ELR (cell line): Measurements from ENCODE around the gene ARNT2.
A peak's percentile ranks its signal among the peaks of the same experiment; 100 is the strongest.
"Not testable (repeated sequence)": the region's sequence is repeated elsewhere in the genome, so short reads cannot be mapped to it uniquely, and the experiment has no call there.

Experiments
- DNase-seq: peaks from one replicate; pipeline ENCODE4 v3.0.0-alpha.2; 2015; ENCODE audit warnings: low read depth

ARNT2 gene

DNA sequence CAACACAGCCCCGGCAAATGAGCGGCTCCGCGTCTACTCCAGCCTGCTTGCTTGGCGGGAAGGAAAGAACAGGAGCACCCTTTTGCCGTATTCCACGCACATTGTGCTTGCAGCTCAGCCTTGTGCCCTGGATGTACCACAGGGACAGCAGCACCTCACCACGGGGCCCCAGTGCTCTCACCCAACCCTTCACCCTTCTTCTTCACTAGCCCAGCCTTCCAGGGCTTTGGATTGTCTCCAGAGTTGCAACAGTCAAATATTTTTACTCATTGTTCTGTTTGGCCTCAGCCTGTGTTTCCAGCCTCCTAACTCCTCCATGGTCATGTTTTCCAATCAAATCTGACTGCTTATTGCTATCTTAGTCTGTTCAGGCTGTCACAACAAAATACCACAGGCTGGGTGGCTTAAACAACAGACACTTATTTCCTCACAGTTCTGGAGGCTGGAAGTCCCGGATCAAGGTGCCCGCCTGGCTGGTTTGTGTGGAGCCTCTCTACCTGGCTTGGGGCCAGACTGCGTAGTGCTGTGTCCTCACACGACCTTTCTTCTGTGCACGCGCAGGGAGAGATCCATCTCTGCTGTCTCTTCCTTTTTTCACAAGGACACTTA is 211.7 kb downstream of the ARNT2 start:
- no peak for DNase-seq

DNA sequence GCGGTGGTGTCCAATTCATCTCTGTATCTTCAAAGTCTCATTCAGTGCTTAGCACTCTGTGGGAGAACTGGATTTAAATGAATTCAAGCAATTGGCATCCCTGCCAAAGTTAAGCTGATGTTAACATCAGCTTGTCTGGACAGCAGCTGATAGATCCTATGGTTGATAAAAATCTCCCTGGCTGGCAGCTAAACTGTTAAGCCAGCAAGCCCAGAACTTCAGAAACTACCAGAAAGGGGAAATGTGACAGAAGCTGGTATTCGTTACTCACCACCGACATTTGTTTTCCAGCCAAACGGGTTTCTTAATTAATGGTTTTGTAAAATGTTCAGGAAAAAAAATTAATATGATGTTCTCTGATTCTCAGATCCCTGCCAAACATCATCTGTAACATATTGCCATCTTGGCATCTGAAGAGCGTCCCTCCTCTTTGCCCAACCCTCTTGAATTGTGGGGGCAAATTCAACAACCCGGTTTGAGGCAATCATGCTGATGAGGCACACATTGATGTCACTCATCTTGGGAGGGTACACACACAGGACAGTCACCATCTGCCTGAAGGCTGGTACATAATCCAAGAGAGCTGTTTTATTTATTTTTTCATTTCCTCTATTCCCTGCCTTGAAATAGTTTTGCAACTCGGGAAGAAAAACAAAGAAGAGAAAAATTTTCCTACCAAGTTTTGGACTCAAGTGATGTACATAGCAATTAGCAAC is 214.7 kb downstream of the ARNT2 start:
- DNase-seq, result no peak

DNA sequence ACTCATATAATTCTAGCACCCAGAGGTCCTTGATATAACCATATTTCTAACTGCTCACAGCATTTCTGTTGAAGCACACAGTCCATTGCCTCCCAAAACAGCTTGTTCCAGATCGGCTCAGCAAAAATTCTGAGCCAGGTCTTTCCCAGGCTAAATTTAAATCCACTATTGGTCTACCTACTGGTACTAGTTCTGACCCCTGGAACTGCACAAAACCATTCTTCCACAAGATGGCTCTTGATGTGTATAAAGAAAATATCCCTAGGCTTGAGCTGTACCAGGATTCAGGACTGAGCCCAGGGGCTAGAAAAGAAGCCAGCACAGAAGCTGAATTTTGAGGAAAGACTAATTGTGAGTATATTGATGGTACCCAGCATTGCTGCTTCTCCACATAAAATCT is 215.5 kb downstream of the ARNT2 start:
- peak; percentile 42 for DNase-seq

DNA sequence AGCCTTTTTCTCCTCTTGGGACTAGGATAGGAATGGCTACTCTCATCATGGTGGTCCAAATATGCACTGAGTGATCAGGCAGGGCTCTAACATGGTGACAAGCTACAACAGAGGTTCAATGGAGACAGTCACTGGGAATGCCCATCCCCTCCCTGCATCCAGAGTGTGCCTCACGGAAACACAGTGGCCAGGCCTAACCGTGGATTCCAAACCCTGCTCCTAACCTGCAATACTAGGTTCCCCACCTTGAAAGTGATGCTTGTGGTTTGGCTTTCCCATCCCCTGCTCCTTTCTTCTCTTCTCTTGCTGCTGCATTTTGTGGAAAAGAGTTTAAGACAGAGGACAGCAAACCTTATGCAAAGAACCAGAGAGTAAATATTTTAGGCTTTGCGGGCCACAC is 216.0 kb downstream of the ARNT2 start:
- no peak for DNase-seq

DNA sequence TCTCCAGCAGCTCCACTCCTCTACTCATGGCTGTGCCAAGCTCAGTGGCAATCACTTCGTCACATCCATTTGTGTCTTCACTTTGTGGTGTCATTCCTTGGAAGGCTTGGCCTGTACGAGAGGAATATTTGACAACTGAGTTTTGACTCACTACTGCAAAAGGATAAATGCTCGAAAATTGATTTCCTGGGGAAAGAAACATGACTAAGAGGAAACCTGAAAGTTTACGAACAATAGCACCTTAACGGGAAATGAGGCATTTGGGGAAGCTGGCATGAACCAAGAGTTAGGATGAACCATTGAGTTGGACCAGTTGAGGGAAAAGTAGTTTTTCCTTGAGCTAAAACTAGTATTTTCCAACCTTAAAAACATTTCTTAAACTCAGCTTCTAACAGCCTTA is 216.7 kb downstream of the ARNT2 start:
- no peak for DNase-seq

DNA sequence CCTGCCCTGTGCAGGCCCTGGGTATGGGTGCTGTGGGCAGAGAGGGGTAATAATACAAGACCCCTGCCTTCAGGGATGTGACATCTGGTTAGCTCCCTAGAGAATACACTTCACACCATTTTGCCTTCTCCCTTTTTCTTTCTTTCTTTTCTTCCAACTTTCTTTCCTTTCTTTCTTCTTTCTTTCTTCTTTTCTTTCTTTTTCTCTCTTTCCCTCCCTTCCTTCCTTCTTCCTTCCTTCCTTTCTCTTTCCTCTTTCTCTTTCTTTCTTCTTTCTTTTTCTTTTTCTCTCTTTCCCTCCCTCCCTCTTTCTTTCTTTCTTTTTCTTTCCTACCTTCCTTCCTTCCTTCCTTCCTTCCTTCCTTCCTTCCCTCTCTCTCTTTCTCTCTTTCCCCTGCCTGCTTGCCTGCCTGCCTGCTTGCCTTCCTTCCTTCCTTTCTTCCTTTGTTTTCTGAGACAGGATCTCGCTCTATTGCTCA is 222.5 kb downstream of the ARNT2 start:
- no peak for DNase-seq

DNA sequence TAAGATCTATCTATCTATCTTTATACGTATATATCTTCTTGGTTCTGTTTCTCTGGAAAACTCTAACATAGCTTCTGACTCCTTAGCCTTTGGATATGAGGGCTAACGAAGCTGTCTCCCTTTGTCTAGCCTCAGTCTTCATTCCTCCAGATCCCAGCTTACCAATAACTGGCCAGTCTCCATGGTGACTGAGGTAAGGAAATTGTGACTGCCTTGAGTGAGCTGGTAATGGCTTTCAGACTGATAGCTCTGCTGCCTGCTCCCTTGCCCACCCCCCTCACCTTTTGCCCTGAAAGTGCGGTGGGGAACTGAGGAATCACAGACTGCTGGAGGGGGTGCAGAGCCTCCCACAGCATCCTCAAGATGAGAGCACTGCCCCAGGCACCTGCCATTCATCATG is 225.2 kb downstream of the ARNT2 start:
- DNase-seq, result no peak

DNA sequence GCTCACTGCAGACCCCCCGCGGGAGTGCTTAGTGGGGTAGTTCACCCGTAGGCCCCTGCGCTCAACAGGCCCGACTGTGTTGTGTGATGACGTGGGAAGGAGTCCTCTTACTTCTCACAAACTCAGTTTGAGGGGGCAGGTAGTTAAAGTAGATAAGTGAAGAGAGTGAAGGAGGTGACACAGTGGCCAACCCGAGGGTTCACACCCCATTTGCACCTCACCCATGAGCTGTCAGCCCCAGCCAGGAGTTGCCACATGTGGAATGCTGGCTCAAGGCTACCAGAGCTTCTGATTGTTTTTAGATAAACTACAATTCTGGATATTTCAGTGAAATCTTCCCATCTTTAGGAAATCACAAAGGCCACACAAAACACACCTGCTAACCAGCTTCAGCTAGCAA is 226.8 kb downstream of the ARNT2 start:
- no peak for DNase-seq

DNA sequence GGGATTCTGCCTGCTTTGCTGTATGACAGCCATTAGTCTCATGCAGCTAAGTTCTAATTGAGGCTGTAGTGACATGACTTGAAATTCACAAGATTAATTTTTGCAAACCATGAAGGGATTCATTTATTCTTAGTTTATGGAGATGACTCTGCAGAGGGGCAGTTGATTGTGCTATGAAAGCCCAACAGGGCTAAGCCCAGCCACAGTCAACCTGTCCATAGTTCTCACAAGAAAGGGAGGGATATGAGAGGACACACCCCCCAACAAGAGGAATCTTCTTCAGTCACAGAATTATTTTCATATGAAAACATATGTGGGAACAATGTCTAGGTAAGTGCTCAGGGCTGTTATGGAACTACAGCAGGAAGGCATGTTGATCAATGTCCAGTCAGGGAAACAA is 229.0 kb downstream of the ARNT2 start:
- no peak for DNase-seq

DNA sequence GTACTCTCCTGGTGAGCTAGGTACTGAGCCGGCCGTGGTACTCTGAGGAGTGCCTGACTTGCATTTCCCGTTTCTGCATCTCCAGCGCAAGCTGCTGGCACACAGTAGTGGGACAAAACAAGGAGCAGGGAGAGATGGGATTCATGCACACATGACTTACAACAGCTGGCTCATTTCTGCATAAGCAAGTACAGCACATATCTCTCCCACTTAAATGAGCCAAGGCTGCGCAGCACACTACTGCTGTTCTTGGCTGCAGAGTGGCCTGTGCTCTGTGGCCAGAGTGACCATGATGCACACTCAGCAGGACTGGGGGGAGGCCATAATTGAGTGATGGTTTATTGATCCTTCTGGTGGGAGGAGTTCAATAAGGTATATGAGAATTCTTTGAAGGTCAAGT is 231.8 kb downstream of the ARNT2 start:
- DNase-seq, result no peak

DNA sequence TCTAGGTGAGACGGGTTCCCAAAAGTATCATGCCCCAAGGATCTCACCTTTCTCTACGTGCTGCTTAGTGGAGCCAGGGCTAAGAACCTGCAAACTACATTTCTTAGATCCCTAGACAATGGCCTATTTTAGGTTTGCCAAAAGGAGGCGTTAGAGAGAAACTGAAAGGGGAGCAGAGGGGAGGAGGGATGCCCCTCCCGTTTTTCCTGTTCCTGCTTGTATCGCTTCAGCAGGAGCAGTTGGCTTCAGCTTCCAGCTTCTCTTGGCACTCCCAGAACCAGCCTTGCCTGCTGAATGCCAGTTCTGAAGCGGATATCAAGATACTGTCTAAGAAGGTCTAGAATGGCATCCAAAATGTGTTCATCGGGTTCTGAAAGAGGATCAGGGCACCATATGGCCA is 232.5 kb downstream of the ARNT2 start:
- DNase-seq, result no peak

DNA sequence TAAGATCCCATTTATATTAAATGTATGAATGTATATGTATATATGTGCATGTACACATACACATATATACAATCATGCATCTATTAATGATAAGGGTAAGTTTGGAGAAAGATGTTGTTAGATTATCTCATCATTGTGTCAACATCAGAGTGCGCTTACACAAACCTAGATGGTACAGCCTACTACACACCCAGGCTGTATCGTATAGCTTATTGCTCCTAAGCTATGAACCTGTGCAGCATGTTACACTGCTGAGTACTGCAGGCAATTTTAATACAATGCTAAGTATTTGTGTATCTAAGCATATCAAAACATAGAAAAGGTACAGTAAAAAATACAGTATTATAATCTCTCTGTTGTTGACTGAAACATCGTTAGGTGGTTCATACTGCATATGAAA is 233.6 kb downstream of the ARNT2 start:
- DNase-seq, result no peak

DNA sequence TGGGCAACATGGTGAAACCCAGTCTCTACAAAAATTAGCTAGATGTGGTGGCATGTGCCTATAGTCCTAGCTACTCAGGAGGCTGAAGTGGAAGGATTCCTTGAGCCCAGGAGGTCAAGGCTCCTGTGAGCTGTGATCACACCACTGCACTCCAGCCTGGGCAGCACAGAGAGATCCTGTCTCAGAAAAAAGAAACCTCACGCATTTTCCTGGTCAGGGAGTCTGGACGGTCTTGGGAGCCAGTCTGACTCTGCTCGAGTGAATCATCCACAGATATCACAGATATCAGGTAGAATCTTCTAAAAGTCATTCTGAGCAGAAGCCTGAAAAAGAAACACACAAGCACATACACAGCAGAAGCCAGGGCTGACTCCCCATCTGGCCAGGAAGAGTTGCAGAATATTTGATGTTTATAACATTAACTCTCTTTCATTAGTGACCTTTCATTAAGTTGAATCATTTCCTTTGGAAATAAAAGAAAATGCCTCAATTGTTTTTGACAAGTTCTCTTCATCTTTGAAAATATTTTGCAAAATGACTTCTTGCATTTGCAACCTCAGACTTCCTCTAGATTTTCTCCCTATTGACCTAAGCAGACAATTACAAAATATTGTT is 234.5 kb downstream of the ARNT2 start:
- DNase-seq, result no peak

DNA sequence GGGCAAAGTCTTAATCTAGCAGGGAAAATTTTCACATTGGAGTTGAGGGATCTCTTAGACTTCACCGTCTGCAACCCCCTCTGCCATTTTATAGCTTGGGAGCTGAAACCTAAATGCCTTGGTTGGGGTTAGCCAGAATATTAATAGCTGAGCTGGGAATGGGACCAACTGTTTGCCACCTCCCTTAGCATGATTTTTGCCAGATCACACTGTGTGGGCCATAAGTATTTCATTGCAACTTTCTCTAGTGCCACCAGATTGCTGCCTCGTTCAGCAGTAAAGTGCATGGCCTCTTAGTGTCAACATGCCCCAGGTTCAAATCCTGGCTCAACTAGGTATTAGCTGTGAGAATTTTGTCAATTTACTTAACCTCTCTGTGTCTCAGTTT is 235.0 kb downstream of the ARNT2 start:
- no peak for DNase-seq

DNA sequence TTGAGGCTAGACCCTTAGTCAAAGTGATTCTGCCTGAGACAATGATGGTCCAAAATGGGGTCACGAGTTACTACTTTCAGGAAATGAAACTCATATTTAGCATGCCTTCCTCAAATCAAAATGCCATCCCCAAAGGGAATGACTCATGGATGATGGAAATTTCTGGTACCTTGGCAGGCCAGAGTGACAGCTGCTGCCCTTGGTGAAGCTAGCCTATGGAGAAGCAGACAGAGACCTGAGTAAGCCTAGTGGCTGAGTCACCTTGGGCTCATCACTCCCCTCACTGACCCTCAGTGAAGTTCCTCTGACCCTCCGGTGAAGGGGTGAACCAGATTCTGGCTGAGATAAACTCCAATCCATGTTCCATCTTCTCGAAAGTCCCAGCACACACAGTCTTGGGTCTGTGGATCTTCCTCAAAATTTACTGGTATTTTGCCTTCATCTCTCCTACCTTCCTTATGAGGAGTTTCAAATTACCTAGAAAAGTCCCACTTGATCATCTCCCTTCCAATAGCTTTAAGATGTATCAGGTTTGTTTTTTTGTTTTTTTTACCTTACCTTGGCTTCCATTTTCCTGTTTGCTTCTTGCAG is 236.4 kb downstream of the ARNT2 start:
- no peak for DNase-seq

DNA sequence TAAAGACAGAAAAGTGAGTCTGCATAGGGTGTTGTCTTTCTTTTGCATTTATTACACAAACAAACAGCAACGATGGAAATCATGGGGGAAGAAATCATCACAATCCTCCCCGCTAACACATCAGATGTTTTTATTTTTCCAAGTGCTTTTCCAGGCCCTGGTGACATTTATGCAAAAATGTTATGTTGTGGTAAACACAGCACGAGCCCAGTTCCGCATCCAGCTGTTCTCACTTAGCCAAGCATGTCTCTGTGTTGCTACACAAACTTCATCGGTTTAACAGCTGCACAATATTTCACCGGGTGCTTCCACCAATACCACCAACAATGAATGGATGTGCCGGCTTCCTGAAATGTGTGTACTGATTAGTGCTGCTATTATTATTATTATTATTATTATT is 237.2 kb downstream of the ARNT2 start:
- DNase-seq, result no peak

DNA sequence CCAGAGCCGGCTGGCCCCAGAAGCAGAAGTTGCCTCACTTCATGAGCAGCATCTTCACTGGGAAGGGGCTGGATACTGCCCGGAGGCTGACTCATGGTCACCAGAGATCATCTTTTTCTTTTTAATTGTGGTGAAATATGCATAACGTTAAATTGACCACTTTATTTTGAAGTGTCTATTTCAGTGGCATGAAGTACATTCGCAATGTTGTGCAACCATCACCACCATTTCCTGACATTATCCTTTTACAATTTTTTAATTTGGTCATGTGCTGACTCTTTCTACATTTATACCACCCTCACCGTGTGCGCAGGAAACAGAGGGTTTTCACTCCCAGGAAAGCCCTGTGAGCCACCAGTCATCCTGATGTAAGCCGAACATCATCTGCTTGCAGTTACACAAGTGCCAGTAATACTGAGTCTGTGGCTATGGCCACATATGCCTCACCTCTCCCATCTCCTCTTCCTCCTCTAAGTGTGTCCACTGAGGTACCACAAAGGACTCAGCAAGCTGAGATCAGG is 239.3 kb downstream of the ARNT2 start:
- DNase-seq, result peak; percentile 61

DNA sequence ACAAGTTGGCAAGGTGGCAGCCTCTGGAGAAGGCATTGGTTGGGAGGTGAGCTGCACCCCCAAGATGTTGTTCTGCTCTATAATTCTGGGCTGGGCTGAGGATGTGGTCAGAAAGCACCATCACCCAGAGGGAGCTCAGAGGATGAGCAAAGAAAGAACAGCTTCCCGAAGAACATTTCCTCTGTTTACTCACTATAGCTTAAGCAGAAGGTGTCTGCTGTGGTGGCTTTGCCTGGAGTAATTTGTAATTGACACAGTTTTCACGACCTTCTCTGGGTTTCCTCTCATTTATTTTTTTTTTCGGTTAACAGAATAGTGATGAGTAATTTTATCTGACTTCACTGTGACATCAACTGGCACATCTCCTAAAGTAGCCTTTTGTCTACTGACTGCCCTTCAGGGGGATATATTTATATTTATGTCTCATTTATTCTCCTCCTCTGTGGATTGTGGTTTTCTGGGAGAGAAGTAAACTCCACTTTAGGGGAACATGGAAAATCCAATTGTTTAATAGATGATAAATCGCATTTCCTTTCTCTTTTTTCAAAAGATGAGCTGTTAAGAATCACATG is 241.4 kb downstream of the ARNT2 start:
- DNase-seq, result peak; percentile 52

DNA sequence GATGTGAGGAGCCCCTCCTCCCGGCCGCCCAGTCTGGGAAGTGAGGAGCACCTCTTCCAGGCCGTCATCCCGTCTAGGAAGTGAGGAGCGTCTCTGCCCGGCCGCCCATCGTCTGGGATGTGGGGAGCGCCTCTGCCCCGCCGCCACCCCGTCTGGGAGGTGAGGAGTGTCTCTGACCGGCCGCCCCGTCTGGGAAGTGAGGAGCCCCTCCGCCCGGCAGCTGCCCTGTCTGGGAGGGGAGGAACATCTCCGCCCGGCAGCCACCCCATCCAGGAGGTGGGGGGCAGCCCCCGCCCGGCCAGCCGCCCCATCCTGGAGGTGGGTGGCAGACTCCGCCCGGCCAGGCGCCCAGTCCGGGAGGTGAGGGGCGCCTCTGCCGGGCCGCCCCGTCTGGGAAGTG is 243.2 kb downstream of the ARNT2 start:
- not testable (repeated sequence) for DNase-seq
